ENCODE data around the gene KIAA1614. TPM values are rescaled to one million over a fixed set of nuclear protein-coding genes. Genes with fewer than 3 reads are reported as not detected.

KIAA1614 gene
- total RNA-seq, 4 donors from 2014 or later, result 6.3 to 13.9 (median 10.1) TPM

- TF ChIP-seq CTCF (IDR thresholded peaks at IDR 0.05; ENCODE audit: low read depth), result no peak
Measured at GRCh38 chr1:180915426-180915965, 2.8 kb downstream of the KIAA1614 start.

GRCh38 chr1:180916012-180916770 lies 3.5 kb downstream of the KIAA1614 start:
- no peak for TF ChIP-seq CTCF (IDR thresholded peaks at IDR 0.05; ENCODE audit: low read depth)

- no peak for TF ChIP-seq CTCF (IDR thresholded peaks at IDR 0.05; ENCODE audit: low read depth)
Measured at GRCh38 chr1:180916771-180917170, 4.1 kb downstream of the KIAA1614 start.

GRCh38 chr1:180917306-180918065 lies 4.8 kb downstream of the KIAA1614 start:
- TF ChIP-seq CTCF (IDR thresholded peaks at IDR 0.05; ENCODE audit: low read depth), result no peak

- TF ChIP-seq CTCF (IDR thresholded peaks at IDR 0.05; ENCODE audit: low read depth), result no peak
Measured at GRCh38 chr1:180918519-180918918, 5.8 kb downstream of the KIAA1614 start.

- TF ChIP-seq CTCF (IDR thresholded peaks at IDR 0.05; ENCODE audit: low read depth), result no peak
Measured at GRCh38 chr1:180919183-180919700, 6.5 kb downstream of the KIAA1614 start.

- no peak for TF ChIP-seq CTCF (IDR thresholded peaks at IDR 0.05; ENCODE audit: low read depth)
Measured at GRCh38 chr1:180920193-180920592, 7.5 kb downstream of the KIAA1614 start.

All from subcutaneous adipose tissue (tissue), 4 donors.